ENCODE results near the gene SMIM21. TPM values are rescaled to one million over a fixed set of nuclear protein-coding genes. Genes with fewer than 3 reads are reported as not detected.

SMIM21 gene
- total RNA-seq, 6 donors from 2014 or later = not detected

GRCh38 chr18:75395137-75395536, 32.4 kb downstream of the SMIM21 start:
- no peaks in the 10 kb centered on the region for H3K9me3 ChIP-seq
- no peak for ATAC-seq (ENCODE audit: low FRiP score in 2 of 2)

GRCh38 chr18:75393721-75394120, 33.8 kb downstream of the SMIM21 start:
- H3K27me3 ChIP-seq = no peaks in the 10 kb centered on the region
- no peak overlapping the region for H3K27ac ChIP-seq
- no peak overlapping the region for H3K4me3 ChIP-seq
- H3K36me3 ChIP-seq = no peaks in the 10 kb centered on the region
- TF ChIP-seq EP300 (IDR thresholded peaks at IDR 0.05) = no peak
- no peak for TF ChIP-seq POLR2A (IDR thresholded peaks at IDR 0.05)
- TF ChIP-seq POLR2AphosphoS5 (IDR thresholded peaks at IDR 0.05) = no peak
- no peak for TF ChIP-seq CTCF (IDR thresholded peaks at IDR 0.05)
- H3K4me1 ChIP-seq = peaks cover 0 to 12% (median 2%) of the 10 kb centered on the region in 4 donors
- DNase-seq = no peak
- ATAC-seq (ENCODE audit: low FRiP score in 2 of 2) = no peak
- 34 to 47% methylated on average over 5 of the region's 5 CpGs for WGBS, 2 donors
- H3K9me3 ChIP-seq = no peaks in the 10 kb centered on the region

More at GRCh38 chr18:75395137-75395536, 32.4 kb downstream of the SMIM21 start:
- WGBS, 2 donors = 77 to 79% methylated on average over 7 of the region's 7 CpGs
- no peaks in the 10 kb centered on the region for H3K36me3 ChIP-seq
- H3K4me1 ChIP-seq = peaks cover 0 to 12% (median 2%) of the 10 kb centered on the region in 4 donors
- H3K27ac ChIP-seq = no peak overlapping the region
- H3K4me3 ChIP-seq = no peak overlapping the region
- H3K27me3 ChIP-seq = no peaks in the 10 kb centered on the region
- TF ChIP-seq EP300 (IDR thresholded peaks at IDR 0.05) = no peak
- no peak for TF ChIP-seq POLR2AphosphoS5 (IDR thresholded peaks at IDR 0.05)
- TF ChIP-seq CTCF (IDR thresholded peaks at IDR 0.05) = no peak
- no peak for TF ChIP-seq POLR2A (IDR thresholded peaks at IDR 0.05)
- no peak for DNase-seq

- ATAC-seq (ENCODE audit: low FRiP score in 2 of 2) (no peak), DNase-seq (peak in 1 of 2 donors; percentile 22)
- no peak overlapping the region for H3K4me3 ChIP-seq
- H3K4me1 ChIP-seq = peaks cover 0 to 12% (median 2%) of the 10 kb centered on the region in 4 donors
- H3K27ac ChIP-seq = no peak overlapping the region
- H3K9me3 ChIP-seq = no peaks in the 10 kb centered on the region
- TF ChIP-seq CTCF (IDR thresholded peaks at IDR 0.05) (no peak), EP300 (IDR thresholded peaks at IDR 0.05) (no peak), POLR2A (IDR thresholded peaks at IDR 0.05) (no peak), POLR2AphosphoS5 (IDR thresholded peaks at IDR 0.05) (no peak)
- no peaks in the 10 kb centered on the region for H3K36me3 ChIP-seq
- WGBS, 2 donors = 65 to 80% methylated on average over 4 to 10 of the region's 10 CpGs
- H3K27me3 ChIP-seq = no peaks in the 10 kb centered on the region
These were observed 35.3 kb downstream of the SMIM21 start for GRCh38 chr18:75392226-75392578.

GRCh38 chr18:75391279-75392225, 36.0 kb downstream of the SMIM21 start:
- Histone ChIP-seq H3K4me1 (peaks cover 0 to 12% (median 2%) of the 10 kb centered on the region in 4 donors), H3K27me3 (no peaks in the 10 kb centered on the region), H3K4me3 (no peak overlapping the region), H3K9me3 (no peaks in the 10 kb centered on the region), H3K27ac (no peak overlapping the region), H3K36me3 (no peaks in the 10 kb centered on the region)
- DNase-seq (no peak), ATAC-seq (ENCODE audit: low FRiP score in 2 of 2) (no peak)
- no peak for TF ChIP-seq CTCF (IDR thresholded peaks at IDR 0.05)
- no peak for TF ChIP-seq POLR2AphosphoS5 (IDR thresholded peaks at IDR 0.05)
- no peak for TF ChIP-seq POLR2A (IDR thresholded peaks at IDR 0.05)
- no peak for TF ChIP-seq EP300 (IDR thresholded peaks at IDR 0.05)
- WGBS, 2 donors = 55 to 59% methylated on average over 20 to 21 of the region's 21 CpGs

Data from upper lobe of left lung (tissue), 6 donors.